ENCODE data around the gene ZSWIM6. TPM values are rescaled to one million over a fixed set of nuclear protein-coding genes. Genes with fewer than 3 reads are reported as not detected.

ZSWIM6 gene
- total RNA-seq, 1 donor from 2014 or later: 5.3 TPM

DNA sequence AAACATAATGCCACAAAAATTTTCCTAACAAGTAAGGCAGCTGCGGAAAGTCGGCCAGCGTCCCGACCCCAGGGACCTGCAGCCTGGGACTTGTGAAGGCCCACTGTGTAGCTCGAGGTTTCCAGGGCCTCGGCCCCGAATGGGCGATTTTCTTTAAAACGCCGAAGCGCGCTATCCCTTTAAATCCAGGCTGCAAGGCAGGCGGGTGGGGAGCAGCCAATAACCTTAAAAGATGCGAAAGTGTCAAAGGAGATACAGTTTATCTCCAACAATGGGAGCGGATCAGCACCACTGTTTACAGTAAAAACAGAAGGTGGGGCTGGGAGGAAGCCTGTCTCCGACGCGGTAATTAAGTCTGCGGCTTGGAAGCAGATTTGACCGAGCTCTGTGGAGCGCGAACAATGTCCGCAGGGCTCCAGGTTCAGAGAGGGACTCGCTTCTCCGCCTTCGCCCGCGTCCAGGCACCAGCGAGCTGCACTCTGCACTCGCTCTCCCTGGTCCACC lies 1.7 kb upstream of the ZSWIM6 start:
- intact Hi-C loops (cut with micrococcal nuclease): loop anchor here (1.0 to 5.0 kb wide), 5 partner anchors 24 to 1082 kb away; partner anchors contain the start of genes IPO11 and KIF2A

DNA sequence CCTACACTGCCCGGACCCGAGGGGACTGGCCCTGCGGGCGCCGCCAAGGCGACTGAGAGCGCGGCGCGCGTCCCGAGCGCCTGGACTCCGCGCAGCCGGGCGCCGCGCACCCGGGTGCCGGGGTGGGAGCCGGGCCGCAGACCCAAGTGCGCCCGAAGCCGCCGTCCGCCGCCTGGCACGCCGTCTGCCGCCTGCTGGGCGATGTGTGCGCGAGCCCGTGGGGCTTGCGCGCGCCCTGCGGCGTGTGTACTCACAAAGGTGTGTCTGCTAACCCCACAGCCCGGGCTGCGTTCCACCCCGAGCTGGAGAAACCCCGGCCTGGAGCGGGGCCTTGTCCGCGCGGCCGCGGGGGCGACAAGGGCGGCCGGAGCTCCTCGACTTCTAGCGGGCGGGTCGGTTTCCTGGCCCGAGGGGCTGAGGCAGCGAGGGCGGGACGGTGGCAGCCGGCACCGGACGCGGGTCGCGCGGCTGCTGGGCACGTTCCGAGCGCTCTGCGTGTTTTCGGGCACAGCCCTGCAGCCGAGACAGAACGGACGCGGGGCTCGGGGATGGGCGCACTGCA lies 1.1 kb upstream of the ZSWIM6 start:
- intact Hi-C loops (cut with micrococcal nuclease): loop anchor here (1.0 to 5.0 kb wide), 7 partner anchors 25 to 1081 kb away; partner anchors contain the start of genes ERCC8, IPO11, KIF2A and NDUFAF2

DNA sequence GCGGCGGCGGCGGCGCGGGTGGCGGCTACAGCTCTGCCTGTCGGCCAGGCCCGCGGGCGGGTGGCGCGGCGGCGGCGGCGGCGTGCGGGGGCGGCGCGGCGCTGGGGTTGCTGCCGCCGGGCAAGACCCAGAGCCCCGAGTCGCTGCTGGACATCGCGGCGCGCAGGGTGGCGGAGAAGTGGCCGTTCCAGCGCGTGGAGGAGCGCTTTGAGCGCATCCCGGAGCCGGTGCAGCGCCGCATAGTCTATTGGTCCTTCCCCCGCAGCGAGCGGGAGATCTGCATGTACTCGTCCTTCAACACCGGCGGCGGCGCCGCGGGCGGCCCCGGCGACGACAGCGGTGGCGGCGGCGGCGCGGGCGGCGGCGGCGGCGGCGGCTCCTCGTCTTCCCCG lies 296 bp downstream of the ZSWIM6 start:
- intact Hi-C loops (cut with micrococcal nuclease): loop anchor here (1.0 to 5.0 kb wide), 4 partner anchors 76 to 1080 kb away; partner anchors contain the start of genes DEPDC1B, IPO11 and KIF2A

DNA sequence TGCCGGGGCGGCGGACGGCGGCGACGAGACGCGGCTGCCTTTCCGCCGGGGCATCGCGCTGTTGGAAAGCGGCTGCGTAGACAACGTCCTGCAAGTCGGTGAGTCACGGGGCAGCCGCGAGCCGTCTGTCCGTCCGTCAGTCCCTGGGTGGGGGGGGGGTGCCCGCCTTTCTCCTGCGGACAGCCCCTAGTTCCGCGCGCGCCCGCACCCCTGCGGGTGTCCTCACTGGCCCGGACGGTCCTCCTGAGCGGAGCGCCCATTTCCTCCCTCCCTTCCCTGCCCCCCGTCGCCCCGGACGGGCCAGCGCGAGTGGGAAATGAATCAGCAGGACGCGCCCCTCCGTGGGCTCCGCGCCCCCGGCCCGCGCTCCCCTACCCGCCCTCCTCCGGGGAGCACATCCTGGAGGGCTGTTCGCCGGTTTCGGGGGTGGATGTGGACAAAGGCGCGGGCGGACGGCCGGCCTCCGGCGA lies 828 bp downstream of the ZSWIM6 start:
- intact Hi-C loops (cut with micrococcal nuclease): loop anchor here (1.0 to 5.0 kb wide), 4 partner anchors 75 to 1079 kb away; partner anchors contain the start of genes DEPDC1B, IPO11 and KIF2A

DNA sequence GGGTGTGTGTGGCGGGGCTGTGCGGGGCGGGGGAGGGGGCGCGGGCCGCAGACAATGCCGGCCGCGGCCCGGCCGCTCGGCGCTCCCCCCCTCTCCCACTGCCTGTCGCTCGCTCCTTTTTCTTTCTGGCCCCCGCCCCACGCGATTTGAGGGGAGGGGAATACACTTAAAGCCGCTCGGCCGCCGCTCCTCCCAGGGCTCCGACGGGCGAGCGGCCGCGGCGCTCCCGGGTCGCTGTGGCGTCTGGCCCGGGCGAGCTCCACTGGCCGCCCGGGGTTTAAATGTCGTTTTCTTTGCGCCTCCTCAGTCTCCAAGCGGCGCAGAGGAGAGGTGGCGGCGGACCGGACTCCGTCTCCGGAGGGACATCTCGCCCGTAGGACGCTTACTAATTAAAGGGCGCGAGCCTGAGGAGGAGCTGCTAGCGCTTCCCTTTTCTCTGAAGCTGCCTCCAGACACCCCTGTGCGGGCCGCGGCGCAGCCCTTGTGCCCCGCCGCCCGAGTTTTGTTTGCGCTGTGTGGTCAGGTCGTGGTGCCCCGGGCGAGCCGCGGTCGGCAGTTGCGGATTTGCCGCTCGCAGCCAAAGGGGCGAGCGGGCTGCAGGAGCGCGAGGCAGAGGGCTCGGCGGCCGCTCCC lies 1.4 kb downstream of the ZSWIM6 start:
- intact Hi-C loops (cut with micrococcal nuclease): loop anchor here (2.0 to 5.0 kb wide), 3 partner anchors 633 to 1079 kb away; partner anchors contain the start of genes DEPDC1B, IPO11 and KIF2A

DNA sequence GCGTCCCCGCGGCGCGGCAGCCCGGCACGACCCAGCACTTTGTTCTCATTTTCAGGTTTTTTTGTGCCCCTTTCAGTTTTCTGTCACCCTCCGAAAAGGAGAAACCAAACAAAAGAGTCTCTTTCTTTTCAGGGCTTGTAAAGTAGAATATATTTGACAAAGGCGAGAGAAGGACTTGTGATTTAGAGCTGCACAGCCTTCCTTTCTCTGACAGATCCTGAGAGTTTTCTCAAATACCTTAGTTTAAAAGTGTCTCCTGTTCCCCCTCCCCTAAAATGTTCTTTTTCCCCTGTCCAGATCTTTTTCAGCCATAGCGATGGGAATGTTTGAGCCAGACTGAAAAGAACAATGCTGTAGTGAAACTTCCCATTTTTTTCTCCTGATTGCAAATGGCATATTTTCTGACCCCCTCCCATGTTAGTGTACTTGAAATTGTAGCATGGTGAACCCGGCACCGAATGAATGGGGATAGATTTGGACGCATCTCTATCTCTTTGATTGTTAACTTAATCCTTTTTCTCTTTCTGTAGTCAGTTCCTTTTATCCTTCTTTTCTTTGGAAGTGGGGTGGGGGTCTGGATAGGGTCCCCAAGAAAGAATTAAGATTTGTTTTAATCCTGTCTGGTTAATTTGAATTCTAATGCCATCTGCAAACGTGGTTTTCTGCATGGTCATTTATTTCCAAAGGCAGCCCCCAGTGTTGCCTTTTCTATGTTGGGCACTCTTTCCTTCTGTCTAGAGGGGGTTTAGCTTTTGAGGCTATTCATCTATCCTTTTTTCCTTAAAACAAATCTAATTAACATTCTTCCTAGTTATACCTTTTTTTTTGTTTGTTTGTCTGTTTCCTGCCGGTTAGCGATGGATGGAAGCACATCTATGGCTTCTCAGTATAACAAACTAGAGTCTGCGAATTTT lies 2.2 kb downstream of the ZSWIM6 start:
- intact Hi-C loops (cut with micrococcal nuclease): loop anchor here (2.0 to 5.0 kb wide), 3 partner anchors 633 to 1078 kb away; partner anchors contain the start of genes DEPDC1B, IPO11 and KIF2A

DNA sequence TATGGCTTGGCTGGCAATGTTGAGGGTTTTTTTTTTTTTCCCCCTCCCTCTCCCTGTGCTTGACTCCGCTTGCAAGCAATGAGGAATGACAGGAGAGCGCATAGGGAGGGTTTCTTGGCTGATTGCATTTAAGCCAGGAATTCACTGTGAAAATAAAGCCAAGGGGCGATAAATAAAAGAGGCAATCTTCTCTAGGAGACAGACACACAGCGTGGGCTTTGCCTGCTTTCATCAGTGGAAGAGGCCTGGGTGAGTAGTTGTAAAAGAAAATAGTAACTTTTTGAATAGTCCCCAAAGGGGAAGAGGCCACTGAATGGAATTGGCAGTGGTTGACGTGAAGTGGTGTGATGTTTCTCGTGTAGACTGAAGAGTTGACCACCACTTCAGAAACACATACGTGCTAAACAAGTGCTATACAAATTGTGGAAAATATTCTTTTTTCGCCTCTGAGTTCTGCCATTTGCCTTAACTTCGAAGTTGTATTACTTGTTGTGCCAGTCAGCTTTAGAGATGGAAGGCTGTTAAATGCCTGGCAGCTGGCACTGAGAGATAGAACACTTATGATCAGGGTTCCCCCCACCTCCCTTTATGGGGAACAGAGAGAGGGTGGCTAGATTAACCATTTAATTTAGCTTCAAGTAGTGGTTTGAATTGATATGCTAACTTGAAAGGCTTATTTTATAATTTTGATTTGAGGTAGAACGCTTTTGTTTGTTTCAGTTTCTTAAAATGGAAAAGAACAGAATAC lies 3.0 kb downstream of the ZSWIM6 start:
- intact Hi-C loops (cut with micrococcal nuclease): loop anchor here (5.0 kb wide), 2 partner anchors 972 to 1077 kb away; partner anchors contain the start of genes IPO11 and KIF2A

DNA sequence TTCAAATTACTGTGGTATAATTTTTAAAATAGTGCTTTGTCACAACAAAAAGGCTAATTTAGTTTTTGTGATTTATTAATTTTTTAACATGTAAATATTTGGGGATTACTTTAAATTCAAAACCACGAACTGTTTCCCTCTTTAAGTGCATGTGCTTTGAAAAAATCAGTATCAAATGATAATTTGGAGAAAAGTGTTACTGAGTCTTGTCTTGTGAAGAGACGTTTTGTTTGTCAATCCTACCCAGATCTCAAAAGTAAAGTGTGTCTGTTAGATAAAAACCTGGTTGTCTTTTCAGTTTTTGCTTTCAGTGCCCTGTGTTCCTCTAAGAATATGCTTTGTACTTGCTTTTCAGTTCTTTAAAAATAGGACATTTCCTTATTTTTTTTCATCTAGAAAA lies 7.7 kb downstream of the ZSWIM6 start:
- intact Hi-C loops (cut with micrococcal nuclease): no loop called here

DNA sequence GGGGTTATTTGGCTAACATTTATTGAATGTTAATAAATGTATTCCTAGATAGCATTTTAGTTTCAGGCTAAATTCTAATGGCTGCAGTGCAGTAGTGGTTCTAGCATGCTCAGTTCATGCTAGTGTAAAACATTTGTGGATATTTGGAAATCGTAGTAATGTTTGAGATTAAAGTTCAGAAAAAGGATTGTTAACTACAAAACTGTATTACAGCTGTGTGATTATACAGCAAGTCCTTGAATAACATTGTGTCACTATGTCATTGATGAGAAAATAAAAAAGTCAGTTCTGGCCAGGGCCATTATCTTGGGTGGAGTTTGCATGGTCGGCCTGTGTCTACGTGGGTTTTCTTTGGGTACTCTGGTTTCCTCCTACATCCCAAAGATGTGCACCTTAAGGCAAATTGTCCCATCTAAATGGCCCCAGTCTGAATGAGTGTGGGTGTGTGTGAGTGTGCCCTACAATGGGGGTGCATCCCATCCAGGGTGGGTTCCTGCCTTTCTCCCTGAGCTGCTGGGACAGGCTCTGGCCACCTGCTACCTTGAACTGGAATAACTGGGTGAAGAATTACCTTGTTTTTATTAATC lies 8.8 kb downstream of the ZSWIM6 start:
- intact Hi-C loops (cut with micrococcal nuclease): no loop called here

DNA sequence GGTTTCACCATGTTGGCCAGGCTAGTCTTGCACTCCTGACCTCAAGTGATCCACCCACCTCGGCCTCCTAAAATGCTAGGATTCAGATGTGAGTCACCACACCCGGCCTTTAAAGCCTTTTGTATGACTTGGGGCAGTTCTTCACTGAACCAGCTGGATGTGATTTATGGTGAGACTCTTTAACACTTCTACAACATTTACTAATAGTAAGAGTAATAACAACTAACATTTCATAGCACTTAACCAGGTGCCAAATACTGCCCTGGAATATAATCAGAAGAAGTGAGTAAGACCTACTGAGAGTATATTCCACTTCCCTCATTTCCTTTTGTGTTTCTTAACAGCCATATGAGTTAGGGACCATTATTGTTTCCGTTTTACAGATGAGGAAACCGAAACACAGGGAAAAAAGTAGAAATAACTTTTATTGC lies 10.0 kb downstream of the ZSWIM6 start:
- intact Hi-C loops (cut with micrococcal nuclease): no loop called here

DNA sequence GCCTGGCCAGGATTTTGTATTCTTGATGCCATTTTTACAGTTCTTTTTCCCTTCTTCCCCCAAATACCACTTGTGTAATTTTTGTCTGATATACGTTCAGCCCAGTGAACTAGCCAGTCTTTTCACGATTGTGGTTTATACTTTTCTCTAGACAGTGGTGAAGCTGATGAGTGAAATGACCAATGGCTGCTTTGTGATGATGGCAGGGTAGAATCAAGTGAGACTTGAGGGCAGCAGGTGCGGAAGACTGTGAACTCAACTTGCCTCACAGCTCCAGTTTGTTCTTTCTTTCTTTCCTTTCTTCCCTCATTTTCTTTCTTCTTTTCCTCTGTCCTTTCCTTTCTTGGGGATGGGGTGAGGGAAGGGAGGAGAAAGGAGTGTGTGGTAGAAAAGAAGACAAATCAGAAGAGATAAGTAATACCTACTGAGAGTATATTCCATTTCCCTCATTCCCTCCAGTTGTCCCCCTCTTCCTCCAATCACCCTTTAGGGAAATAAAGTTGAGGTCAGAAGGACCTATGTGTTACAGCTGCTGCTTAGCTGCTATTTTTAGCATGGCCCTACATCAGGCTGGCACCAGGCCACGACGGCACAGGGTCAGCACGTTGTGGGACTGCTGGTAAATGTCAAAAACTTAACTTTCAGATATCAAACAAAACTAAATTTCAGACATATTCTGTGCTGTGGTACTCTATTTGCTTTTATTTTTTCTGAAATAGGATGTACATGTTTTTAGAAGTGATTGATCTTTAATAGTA lies 12.3 kb downstream of the ZSWIM6 start:
- intact Hi-C loops (cut with micrococcal nuclease): no loop called here

DNA sequence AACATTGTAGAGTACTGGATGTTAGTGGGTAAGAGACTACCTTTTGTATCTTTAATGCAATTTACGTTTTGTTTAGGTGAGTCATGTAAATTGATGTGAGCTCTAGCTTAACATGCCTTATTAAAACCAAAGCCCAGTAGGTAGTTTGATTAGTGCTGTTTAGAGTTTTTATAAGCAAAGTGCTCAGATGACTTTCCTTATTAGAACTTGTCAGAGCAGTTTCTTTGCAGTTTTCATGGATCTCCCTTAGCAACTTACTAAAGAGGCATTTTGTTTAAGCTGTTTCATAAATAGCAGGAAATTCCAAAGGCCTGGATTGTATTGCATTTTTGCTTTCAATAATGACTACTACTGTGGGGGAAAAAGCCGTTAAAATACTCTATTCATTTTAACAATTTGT lies 14.5 kb downstream of the ZSWIM6 start:
- intact Hi-C loops (cut with micrococcal nuclease): no loop called here

DNA sequence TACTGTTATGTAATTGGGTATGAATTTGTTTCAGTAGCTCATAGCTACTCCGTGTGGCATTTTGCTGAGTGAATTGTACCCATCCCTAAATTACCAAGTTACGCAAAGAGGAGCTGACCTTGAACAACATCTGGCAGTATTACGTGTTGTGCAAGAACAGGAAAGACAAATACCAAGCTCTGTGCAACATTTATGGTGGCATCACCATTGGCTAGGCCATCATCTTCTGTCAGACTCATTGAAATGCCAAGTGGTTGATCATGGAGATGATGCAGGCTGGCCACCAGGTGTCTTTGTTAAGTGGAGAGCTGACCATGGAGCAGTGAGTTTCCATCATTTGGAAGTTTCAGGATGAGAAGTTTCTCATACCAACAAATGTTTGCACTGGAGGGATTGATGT lies 15.0 kb downstream of the ZSWIM6 start:
- intact Hi-C loops (cut with micrococcal nuclease): no loop called here

DNA sequence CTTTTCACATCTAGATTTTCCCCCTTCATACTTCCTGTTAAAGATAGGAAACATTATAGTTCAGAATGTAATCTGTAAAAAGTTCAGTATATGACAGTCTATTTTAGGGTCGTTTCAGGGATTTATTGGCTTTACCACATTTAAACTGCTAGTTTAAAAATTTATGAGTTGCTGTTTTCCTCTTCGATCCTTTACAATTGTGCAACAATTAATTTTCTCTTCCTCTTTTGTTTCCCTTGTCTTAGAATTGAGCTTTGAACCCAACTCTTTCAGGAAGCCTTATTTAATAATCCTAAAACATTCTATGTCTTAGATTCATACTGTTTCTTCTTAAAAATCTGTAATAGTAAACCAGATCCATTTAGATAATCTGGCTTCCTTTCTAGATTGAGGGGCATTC lies 16.4 kb downstream of the ZSWIM6 start:
- intact Hi-C loops (cut with micrococcal nuclease): no loop called here

DNA sequence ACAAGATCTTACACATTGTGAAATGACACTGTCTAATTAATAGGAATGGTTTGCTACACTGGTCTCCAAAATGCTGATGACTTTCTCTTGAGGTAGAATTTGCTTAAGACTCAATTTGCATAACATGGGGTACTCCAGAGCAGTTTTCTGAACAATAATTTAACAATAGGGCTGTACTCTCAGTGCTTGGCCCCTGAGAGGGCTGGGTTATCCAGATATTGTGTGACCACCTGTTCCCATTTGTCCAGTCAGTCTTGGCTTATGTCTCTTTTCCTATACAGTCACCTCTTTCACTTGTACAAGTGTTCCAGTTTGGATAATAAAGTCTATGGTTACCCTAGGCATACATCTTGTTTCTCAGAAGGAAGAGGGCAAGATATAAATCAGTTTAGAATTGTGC lies 17.9 kb downstream of the ZSWIM6 start:
- intact Hi-C loops (cut with micrococcal nuclease): no loop called here

DNA sequence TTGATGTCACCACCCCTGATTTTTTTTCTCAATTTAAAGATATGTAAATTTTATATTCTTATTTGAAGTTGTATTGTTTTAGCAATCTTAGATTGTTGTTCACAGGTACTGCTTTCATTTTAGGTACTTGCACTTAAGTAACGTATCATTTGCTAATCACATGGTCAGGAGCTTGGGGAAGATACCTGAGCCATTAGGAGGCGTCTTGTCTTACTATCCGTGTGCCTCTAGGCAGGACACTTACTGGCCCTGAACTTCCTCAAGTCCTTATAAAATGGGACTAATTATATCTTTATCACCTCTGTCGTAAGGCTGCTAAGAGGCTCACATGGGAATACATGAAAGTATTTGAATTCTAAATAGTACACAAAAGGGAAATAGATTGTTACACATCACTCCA lies 18.5 kb downstream of the ZSWIM6 start:
- intact Hi-C loops (cut with micrococcal nuclease): no loop called here

DNA sequence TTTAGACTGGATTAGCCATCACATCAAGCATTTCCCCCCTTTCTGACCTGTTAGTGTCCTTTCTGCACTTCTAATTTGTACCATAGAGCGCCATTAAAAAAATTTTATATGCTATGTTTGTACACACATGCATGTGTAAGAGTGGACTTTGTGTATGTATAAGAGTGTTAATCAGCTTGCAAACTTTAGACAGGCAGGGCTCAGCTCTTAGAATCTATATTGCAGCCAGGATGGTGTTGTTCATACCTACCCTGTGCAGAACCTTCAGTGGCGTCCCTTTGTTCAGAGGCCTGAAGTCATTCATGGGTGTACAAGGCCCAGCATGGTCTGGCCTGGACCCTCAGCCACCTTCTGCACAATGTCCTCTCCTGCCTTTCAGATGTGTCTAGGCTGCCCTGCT lies 19.7 kb downstream of the ZSWIM6 start:
- intact Hi-C loops (cut with micrococcal nuclease): no loop called here

DNA sequence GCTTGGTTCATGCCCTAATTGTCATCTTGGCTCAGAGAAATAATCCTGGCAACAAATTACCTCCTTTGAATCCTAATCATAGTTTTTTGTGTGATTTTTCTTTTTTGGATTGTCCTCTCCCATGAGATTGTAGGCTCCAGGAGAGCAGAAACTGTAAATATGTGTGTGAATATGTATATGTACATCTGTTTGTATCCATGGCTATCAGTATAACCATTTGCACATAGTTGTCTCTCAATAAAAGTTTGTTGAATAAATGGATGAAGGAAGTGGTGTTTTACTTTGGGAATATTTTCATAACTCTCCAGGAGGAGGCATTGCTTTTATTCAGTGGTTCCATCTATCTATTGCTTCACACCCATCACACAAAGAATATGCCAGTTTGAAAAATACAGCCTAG lies 20.1 kb downstream of the ZSWIM6 start:
- intact Hi-C loops (cut with micrococcal nuclease): no loop called here

DNA sequence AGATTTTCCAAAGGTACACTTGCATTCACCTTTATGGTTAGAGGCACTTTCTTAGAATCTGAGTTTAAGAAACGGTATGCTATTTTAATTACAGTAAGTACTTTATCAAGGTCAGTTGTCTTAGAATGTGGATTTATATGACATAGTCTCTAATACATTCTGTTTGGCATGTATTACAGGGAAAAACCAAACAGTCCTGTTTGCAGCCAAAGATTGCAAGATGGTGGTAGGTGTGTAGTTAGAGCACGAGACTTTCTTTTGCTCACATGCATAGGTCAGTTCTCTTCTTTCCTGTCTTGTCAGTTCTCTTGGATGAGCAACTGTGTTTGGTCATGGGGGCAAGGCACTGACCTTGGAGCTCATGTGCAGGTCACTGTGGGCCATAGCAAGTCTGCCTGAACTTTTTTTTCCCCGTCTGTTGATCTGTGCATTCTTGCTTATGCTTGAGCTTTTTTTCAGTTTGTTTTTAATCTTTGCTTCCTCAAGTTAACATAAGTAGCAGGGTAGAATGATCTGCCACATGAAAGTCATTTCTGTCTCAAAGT lies 20.6 kb downstream of the ZSWIM6 start:
- intact Hi-C loops (cut with micrococcal nuclease): no loop called here
